Keratinocyte (primary cell): Measurements from ENCODE around the gene PFDN2. TPM values are rescaled to one million over a fixed set of nuclear protein-coding genes. Genes with fewer than 3 reads are reported as not detected.

ENCODE experiments used
- DNase-seq: peaks from one replicate; pipeline ENCODE4 v3.0.0-alpha.2; 2011; ENCODE audit warnings: low read depth, missing footprints, low spot score
- FAIRE-seq: peaks from 2 replicates; lab custom pipeline; 2011; peaks lifted over from hg19 to GRCh38; lab: Jason Lieb, UNC
- H2AFZ ChIP-seq: 2 replicates; pipeline ENCODE4 v1.6.0; 2012; ENCODE audit warnings: low read length, control low read depth, inconsistent platforms; ENCODE audit not compliant: control insufficient read depth
- H3K27ac ChIP-seq: 2 replicates; pipeline ENCODE4 v1.5.1; 2011; ENCODE audit warnings: low read length; ENCODE audit not compliant: control insufficient read depth, insufficient read depth
- H3K27me3 ChIP-seq: 3 replicates; pipeline ENCODE4 v1.6.0; 2011; ENCODE audit warnings: low read length; ENCODE audit not compliant: control insufficient read depth, insufficient read depth; ENCODE audit errors: extremely low read depth
- H3K36me3 ChIP-seq, 2 experiments: 2 replicates in 1 of 2; 3 replicates in 1 of 2; pipeline ENCODE4 v1.5.1; 2011; ENCODE audit warnings: low read length in 2 of 2, mild to moderate bottlenecking in 1 of 2; ENCODE audit not compliant: control insufficient read depth in 2 of 2, insufficient read depth in 2 of 2; ENCODE audit errors: extremely low read depth in 1 of 2
- H3K4me1 ChIP-seq: 3 replicates; pipeline ENCODE4 v1.5.1; 2011; ENCODE audit warnings: low read length; ENCODE audit not compliant: control insufficient read depth, insufficient read depth; ENCODE audit errors: extremely low read depth
- H3K4me2 ChIP-seq: 3 replicates; pipeline ENCODE4 v1.6.0; 2011; ENCODE audit warnings: low read depth, low read length; ENCODE audit not compliant: control insufficient read depth, insufficient read depth; ENCODE audit errors: extremely low read depth
- H3K4me3 ChIP-seq, 3 experiments: fragments of 200-600 bp in 1 of 3; sonication (generic) in 1 of 3; 2 replicates in 2 of 3; 3 replicates in 1 of 3; pipeline ENCODE4 v1.5.1; 2011 to 2016; ENCODE audit warnings: low read length in 3 of 3, mild to moderate bottlenecking in 3 of 3, control low read depth in 2 of 3, inconsistent platforms in 1 of 3, low read depth in 1 of 3, mixed read lengths in 1 of 3, mixed run types in 1 of 3, moderate library complexity in 1 of 3; ENCODE audit not compliant: control insufficient read depth in 2 of 3, insufficient read depth in 2 of 3; ENCODE audit errors: extremely low read depth in 1 of 3
- H3K79me2 ChIP-seq: 2 replicates; pipeline ENCODE4 v1.6.0; 2012; ENCODE audit warnings: low read length; ENCODE audit not compliant: control insufficient read depth, insufficient read depth
- H3K9ac ChIP-seq: 3 replicates; pipeline ENCODE4 v1.6.0; 2011; ENCODE audit warnings: low read length; ENCODE audit not compliant: control insufficient read depth, insufficient read depth; ENCODE audit errors: extremely low read depth
- H3K9me1 ChIP-seq: 3 replicates; pipeline ENCODE4 v1.6.0; 2011; ENCODE audit warnings: low read length; ENCODE audit not compliant: control insufficient read depth, insufficient read depth; ENCODE audit errors: extremely low read depth
- H3K9me3 ChIP-seq: 2 replicates; pipeline ENCODE4 v1.5.1; 2012; ENCODE audit warnings: low read depth, low read length; ENCODE audit not compliant: control insufficient read depth
- H4K20me1 ChIP-seq: 3 replicates; pipeline ENCODE4 v1.6.0; 2011; ENCODE audit warnings: low read length; ENCODE audit not compliant: control insufficient read depth, insufficient read depth; ENCODE audit errors: extremely low read depth
- EZH2 ChIP-seq: IDR thresholded peaks from one replicate; pipeline ENCODE4 v1.6.1; 2012; ENCODE audit warnings: inconsistent platforms, mild to moderate bottlenecking, low read length, moderate library complexity
- dilution Hi-C: fragments of 300-500 bp; cut with MboI; formaldehyde crosslinking; loops from one replicate; pipeline ENCODE4 v1.7.0; 2020; ENCODE audit warnings: low sequenced_read_pairs; ENCODE audit not compliant: extremely low pct_ligation_motif_present
- polyA plus RNA-seq, 5 experiments: library from polyadenylated mRNA; depleted of rRNA in 3 of 5; stranded (reverse) in 3 of 5; stranded (forward) in 1 of 5; unstranded in 1 of 5; fragments of >200 nt; gene quantifications; 1 replicate in 1 of 5; 2 replicates in 3 of 5; 3 replicates in 1 of 5; pipeline versions ENCODE4 v1.2.1 to v1.2.3, GENCODE V29; 2011 to 2012; ENCODE audit warnings: missing spikeins in 2 of 5, low read depth in 1 of 5, low replicate concordance in 1 of 5
- TF ChIP-seq, protein P1 (sequence below), 3 experiments: IDR thresholded peaks in 1 of 3; conservative IDR thresholded peaks in 1 of 3; optimal IDR thresholded peaks in 1 of 3; 2 replicates in 2 of 3; 3 replicates in 1 of 3; pipeline versions ENCODE3 to v1.5.1; 2011; ENCODE audit warnings: low read length in 3 of 3, mild to moderate bottlenecking in 3 of 3, moderate library complexity in 2 of 3, control low read depth in 1 of 3, inconsistent platforms in 1 of 3; ENCODE audit not compliant: insufficient read depth in 2 of 3; ENCODE audit errors: extremely low read depth in 1 of 3

The PFDN2 gene
- polyA plus RNA-seq, 1 donor (not counting 4 experiments of a cell fraction or from before 2014, with no cell fraction given) = 184 TPM

GRCh38 chr1:161086457-161086856, 31.4 kb downstream of the PFDN2 start:
- dilution Hi-C loops = no loop called here
- H3K4me3 ChIP-seq = no peak overlapping the region
- no peaks in the 10 kb centered on the region for H3K9me1 ChIP-seq
- H3K9ac ChIP-seq = no peak overlapping the region
- H3K27me3 ChIP-seq = no peaks in the 10 kb centered on the region
- peaks cover 61% of the 10 kb centered on the region for H3K4me1 ChIP-seq
- peak; percentile 32 for FAIRE-seq
- DNase-seq = no peak
- H3K27ac ChIP-seq = peak overlapping the region; percentile 6
- no peaks in the 10 kb centered on the region for H4K20me1 ChIP-seq
- no peak overlapping the region for H2AFZ ChIP-seq
- TF ChIP-seq EZH2 = no peak
- TF ChIP-seq, protein P1, sequence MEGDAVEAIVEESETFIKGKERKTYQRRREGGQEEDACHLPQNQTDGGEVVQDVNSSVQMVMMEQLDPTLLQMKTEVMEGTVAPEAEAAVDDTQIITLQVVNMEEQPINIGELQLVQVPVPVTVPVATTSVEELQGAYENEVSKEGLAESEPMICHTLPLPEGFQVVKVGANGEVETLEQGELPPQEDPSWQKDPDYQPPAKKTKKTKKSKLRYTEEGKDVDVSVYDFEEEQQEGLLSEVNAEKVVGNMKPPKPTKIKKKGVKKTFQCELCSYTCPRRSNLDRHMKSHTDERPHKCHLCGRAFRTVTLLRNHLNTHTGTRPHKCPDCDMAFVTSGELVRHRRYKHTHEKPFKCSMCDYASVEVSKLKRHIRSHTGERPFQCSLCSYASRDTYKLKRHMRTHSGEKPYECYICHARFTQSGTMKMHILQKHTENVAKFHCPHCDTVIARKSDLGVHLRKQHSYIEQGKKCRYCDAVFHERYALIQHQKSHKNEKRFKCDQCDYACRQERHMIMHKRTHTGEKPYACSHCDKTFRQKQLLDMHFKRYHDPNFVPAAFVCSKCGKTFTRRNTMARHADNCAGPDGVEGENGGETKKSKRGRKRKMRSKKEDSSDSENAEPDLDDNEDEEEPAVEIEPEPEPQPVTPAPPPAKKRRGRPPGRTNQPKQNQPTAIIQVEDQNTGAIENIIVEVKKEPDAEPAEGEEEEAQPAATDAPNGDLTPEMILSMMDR (optimal IDR thresholded peaks at IDR 0.05 in 1 of 3, IDR thresholded peaks at IDR 0.05 in 1 of 3, conservative IDR thresholded peaks at IDR 0.05 in 1 of 3; ENCODE audit: extremely low read depth in 1 of 3, insufficient read depth in 2 of 3, low read length in 3 of 3) = no peak
- H3K9me3 ChIP-seq = no peaks in the 10 kb centered on the region
- H3K79me2 ChIP-seq = no peaks in the 10 kb centered on the region
- H3K4me2 ChIP-seq = peak overlapping the region; percentile 23
- H3K36me3 ChIP-seq = no peaks in the 10 kb centered on the region

GRCh38 chr1:161085165-161085564, 32.7 kb downstream of the PFDN2 start:
- H3K27ac ChIP-seq = no peak overlapping the region
- no peaks in the 10 kb centered on the region for H3K36me3 ChIP-seq
- TF ChIP-seq, protein P1 (optimal IDR thresholded peaks at IDR 0.05 in 1 of 3, IDR thresholded peaks at IDR 0.05 in 1 of 3, conservative IDR thresholded peaks at IDR 0.05 in 1 of 3; ENCODE audit: extremely low read depth in 1 of 3, insufficient read depth in 2 of 3, low read length in 3 of 3) = no peak
- TF ChIP-seq EZH2 = no peak
- H3K9me3 ChIP-seq = no peaks in the 10 kb centered on the region
- H3K4me1 ChIP-seq = peaks cover 73% of the 10 kb centered on the region
- no peak for FAIRE-seq
- no peak overlapping the region for H2AFZ ChIP-seq
- H3K4me3 ChIP-seq = no peak overlapping the region
- no peak overlapping the region for H3K4me2 ChIP-seq
- dilution Hi-C loops = no loop called here
- H3K79me2 ChIP-seq = no peaks in the 10 kb centered on the region
- H3K9ac ChIP-seq = peak overlapping the region; percentile 18
- H4K20me1 ChIP-seq = no peaks in the 10 kb centered on the region
- DNase-seq = no peak
- H3K9me1 ChIP-seq = no peaks in the 10 kb centered on the region
- H3K27me3 ChIP-seq = no peaks in the 10 kb centered on the region
